ENCODE data around the gene ZNF184. TPM values are rescaled to one million over a fixed set of nuclear protein-coding genes. Genes with fewer than 3 reads are reported as not detected.

The ZNF184 gene
- total RNA-seq, 1 donor from 2014 or later, result 5.7 TPM

- Histone ChIP-seq H3K36me3 (ENCODE audit: insufficient read depth, low read length) (no peaks in the 10 kb centered on the region), H3K27ac (ENCODE audit: low read depth, low read length) (no peak overlapping the region), H3K4me2 (ENCODE audit: low read length) (no peak overlapping the region), H3K9ac (ENCODE audit: low read length) (no peak overlapping the region), H3K9me3 (ENCODE audit: insufficient read depth, low read depth, low read length) (peaks cover 18% of the 10 kb centered on the region), H3K79me2 (ENCODE audit: insufficient read depth, low read length) (no peaks in the 10 kb centered on the region), H3K27me3 (ENCODE audit: insufficient read depth, low read length) (no peaks in the 10 kb centered on the region), H4K20me1 (ENCODE audit: insufficient read depth, low read length) (no peaks in the 10 kb centered on the region), H2AFZ (ENCODE audit: low read depth, low read length) (no peak overlapping the region), H3K4me1 (ENCODE audit: insufficient read depth, low read length) (no peaks in the 10 kb centered on the region), H3K4me3 (ENCODE audit: insufficient read depth, low read depth, low read length) (no peak overlapping the region)
- no peak overlapping the region for H3K27ac Mint-ChIP-seq (ENCODE audit: unreplicated experiment)
- TF ChIP-seq, protein P1, sequence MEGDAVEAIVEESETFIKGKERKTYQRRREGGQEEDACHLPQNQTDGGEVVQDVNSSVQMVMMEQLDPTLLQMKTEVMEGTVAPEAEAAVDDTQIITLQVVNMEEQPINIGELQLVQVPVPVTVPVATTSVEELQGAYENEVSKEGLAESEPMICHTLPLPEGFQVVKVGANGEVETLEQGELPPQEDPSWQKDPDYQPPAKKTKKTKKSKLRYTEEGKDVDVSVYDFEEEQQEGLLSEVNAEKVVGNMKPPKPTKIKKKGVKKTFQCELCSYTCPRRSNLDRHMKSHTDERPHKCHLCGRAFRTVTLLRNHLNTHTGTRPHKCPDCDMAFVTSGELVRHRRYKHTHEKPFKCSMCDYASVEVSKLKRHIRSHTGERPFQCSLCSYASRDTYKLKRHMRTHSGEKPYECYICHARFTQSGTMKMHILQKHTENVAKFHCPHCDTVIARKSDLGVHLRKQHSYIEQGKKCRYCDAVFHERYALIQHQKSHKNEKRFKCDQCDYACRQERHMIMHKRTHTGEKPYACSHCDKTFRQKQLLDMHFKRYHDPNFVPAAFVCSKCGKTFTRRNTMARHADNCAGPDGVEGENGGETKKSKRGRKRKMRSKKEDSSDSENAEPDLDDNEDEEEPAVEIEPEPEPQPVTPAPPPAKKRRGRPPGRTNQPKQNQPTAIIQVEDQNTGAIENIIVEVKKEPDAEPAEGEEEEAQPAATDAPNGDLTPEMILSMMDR (IDR thresholded peaks at IDR 0.05; ENCODE audit: insufficient read depth, low read depth, low read length), result no peak
- no peak for TF ChIP-seq EZH2 (IDR thresholded peaks at IDR 0.05; ENCODE audit: insufficient read depth, low read length)
- H3K4me1 Mint-ChIP-seq (ENCODE audit: low read depth, unreplicated experiment), result no peaks in the 10 kb centered on the region
- no peak for FAIRE-seq
- DNase-seq (ENCODE audit: low read depth), result no peak
- H3K9me3 Mint-ChIP-seq (ENCODE audit: unreplicated experiment), result peaks cover 63% of the 10 kb centered on the region
- peaks cover 76% of the 10 kb centered on the region for H3K36me3 Mint-ChIP-seq (ENCODE audit: low read depth, unreplicated experiment)
- H3K27me3 Mint-ChIP-seq (ENCODE audit: low read depth, unreplicated experiment), result no peaks in the 10 kb centered on the region
- H3K4me3 Mint-ChIP-seq (ENCODE audit: unreplicated experiment), result no peak overlapping the region
Observed at GRCh38 chr6:27400877-27401642, 71.8 kb downstream of the ZNF184 start.

Other genes with a start within 250 kb of the ZNF184 start
- gene PRSS16, start 225.4 kb downstream of the ZNF184 start, total RNA-seq, result 2.0 and 2.3 TPM in 2 replicates
- gene POM121L2, start 160.8 kb downstream of the ZNF184 start, total RNA-seq, result not detected in 2 replicates
- gene ZNF391, start 84.3 kb downstream of the ZNF184 start, total RNA-seq, result 6.0 and 7.2 TPM in 2 replicates

Data from astrocyte (in vitro differentiated cells and primary cell).